Effector CD8-positive, alpha-beta T cell (primary cell): ENCODE data around the gene ACHE.
"Not testable (repeated sequence)": the region's sequence is repeated elsewhere in the genome, so short reads cannot be mapped to it uniquely, and the experiment has no call there.

Experiments
- DNase-seq: peaks from one replicate; lab custom pipeline; 2025; lab: John Stamatoyannopoulos, UW

ACHE gene

GRCh38 chr7:100861616-100861985 lies 34.1 kb downstream of the ACHE start:
- DNase-seq: no peak

DNA sequence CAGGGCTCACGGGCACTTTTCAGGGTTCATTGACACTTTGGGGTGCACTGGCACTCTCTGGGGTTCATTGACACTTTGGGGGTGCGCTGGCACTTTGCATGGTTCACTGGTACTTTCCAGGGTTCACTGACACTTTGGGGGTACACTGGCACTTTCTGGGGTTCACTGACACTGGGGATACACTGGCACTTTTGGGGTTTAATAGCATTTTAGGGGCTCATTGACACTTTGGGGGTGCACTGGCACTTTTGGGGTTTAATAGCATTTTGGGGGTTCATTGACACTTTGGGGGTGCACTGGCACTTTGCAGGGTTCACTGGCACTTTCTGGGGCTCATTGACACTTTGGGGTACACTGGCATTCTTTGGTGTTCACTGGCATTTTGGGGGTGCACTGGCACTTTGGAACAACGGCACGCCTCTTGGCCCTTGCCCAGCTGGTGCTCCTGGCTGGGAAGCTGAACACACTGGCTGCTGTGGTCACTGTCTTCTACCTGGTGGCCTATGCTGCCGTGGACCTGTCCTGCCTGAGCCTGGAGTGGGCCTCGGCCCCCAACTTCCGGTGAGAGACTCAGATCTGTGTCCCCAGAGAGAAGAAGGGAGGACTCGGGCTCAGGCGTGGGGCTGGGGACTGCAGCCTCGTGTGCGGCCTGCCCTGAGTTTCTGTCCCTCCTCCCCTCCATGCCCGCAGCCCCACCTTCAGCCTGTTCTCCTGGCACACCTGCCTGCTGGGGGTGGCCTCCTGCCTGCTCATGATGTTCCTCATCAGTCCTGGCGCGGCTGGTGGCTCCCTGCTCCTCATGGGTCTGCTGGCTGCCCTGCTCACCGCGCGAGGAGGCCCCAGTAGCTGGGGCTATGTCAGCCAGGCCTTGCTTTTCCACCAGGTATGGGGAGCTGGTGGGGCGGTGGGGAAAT lies 34.7 kb downstream of the ACHE start:
- DNase-seq: no peak

DNA sequence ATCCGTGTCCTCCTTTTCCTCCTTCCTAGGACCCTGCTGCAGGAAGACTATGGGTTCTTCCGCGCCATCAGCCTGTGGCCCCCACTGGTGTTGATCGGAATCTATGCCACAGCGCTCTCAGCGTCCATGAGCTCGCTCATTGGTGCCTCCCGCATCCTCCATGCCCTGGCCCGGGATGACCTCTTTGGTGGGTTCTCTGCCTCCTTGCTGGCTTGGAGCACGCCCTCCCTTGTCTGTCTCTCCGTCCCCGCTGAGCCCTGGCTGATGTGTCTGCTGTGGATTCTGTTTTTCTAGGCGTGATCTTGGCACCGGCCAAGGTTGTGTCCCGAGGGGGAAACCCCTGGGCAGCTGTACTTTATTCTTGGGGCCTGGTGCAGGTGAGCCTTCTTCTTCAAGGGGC lies 35.8 kb downstream of the ACHE start:
- no peak for DNase-seq

- DNase-seq: no peak
Measured at GRCh38 chr7:100856871-100857282, 38.8 kb downstream of the ACHE start.

- no peak for DNase-seq
Measured at GRCh38 chr7:100855515-100855914, 40.2 kb downstream of the ACHE start.

DNA sequence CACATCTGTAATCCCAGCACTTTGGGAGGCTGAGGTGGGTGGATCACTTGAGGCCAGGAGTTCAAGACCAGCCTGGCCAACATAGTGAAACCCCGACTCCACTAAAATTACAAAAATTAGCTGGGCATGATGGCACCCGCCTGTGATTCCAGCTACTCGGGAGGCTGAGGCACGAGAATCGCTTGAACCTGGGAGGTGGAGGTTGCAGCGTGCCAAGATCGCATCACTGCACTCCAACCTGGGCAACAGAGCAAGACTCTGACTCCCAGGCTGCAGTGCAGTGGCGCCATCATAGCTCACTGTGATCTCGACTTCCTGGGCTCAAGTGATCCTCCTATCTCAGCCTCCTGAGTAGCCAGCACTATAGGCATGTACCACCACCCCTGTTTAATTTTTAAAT lies 40.8 kb downstream of the ACHE start:
- DNase-seq: not testable (repeated sequence)

DNA sequence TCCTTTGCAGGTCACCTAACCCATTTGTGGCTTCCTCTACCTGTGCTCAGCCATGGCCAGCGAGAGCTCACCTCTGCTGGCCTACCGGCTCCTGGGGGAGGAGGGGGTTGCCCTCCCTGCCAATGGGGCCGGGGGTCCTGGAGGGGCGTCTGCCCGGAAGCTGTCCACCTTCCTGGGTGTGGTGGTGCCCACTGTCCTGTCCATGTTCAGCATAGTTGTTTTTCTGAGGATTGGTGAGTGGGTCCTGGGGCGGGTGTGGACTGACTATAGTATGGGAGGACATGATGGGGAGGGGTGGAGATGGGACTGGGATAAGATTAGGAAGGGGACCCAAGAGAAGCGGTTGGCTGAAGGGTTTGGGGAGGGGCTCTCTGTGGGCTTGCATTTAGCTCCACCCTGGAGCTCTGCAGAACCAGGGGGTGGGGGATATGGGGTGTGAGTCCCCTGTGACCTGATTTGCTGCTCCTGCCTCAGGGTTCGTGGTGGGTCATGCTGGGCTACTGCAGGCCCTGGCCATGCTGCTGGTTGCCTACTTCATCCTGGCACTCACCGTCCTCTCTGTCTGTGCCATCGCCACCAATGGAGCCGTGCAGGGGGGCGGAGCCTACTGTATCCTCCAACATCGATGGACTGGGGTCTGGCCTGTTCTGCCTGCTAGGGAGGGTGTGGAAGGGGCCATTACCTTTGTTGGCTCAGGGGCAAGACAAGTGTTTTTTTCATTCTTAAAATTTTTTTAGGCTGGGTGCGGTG lies 41.4 kb downstream of the ACHE start:
- DNase-seq: no peak

DNA sequence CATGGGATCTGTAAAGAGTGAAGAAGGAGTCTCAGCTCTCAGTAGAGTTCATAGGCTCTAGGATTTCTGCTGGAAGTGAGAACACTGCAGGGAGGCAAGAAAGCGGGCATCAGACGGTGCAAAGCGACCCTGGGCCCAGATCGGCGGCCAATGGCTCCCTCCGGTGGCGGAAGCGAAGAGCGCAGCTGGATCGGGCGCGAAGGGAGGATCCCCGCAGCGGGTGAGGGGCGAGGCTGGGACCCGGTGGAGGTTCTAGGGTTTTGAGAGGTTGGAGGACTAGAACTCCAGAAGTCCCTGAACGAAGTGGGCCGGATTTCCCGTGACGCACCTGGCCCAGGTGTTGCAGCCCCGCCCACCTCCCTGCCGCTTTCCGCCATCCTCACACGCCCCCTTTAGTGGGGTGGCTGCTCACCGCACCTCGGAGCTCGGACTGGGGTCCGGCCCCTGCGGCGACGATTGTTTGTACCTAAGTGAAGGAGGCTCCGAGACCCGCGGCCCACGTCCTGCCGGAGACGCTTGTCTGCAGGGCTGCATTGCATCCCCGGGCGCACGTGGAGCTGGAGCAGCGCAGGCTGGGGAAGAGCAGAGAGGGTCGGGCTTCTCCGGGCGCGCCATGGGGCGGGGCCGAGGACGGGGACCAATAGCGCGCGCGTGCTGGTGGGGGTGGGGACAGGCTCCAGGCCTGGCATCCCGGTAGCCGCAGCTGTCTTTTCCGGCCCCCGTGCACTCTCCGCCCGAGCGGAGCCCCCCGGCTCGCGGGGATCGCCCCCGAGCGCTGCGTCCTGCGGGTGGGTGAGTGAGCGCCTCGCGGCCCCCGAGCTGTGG lies 43.4 kb downstream of the ACHE start, which contains the start of gene SLC12A9:
Gene SLC12A9, plus strand, starts transcription at position 666 of the 825 bp plus-strand sequence. CDS start 1,485 bp downstream, outside the sequence.
- DNase-seq: peak; percentile 78

- no peak for DNase-seq
Measured at GRCh38 chr7:100847360-100847759, 48.3 kb downstream of the ACHE start.

- DNase-seq: no peak
Measured at GRCh38 chr7:100840470-100841100, 55.1 kb downstream of the ACHE start.
